Astrocyte (in vitro differentiated cells and primary cell): Measurements from ENCODE around the gene DAPP1. TPM values are rescaled to one million over a fixed set of nuclear protein-coding genes. Genes with fewer than 3 reads are reported as not detected.

Source experiments
- DNase-seq: peaks from one replicate; pipeline ENCODE4 v3.0.0-alpha.2; 2010; ENCODE audit warnings: low read depth
- FAIRE-seq: peaks from 2 replicates; lab custom pipeline; 2011; peaks lifted over from hg19 to GRCh38; lab: Jason Lieb, UNC
- H2AFZ ChIP-seq: 2 replicates; pipeline ENCODE4 v1.6.0; 2012; ENCODE audit warnings: low read depth, low read length, inconsistent platforms
- H3K27ac ChIP-seq: 2 replicates; pipeline ENCODE4 v1.5.1; 2011; ENCODE audit warnings: low read depth, low read length, inconsistent platforms
- H3K27me3 ChIP-seq: 2 replicates; pipeline ENCODE4 v1.6.0; 2011; ENCODE audit warnings: low read length, inconsistent platforms; ENCODE audit not compliant: insufficient read depth
- H3K36me3 ChIP-seq: 2 replicates; pipeline ENCODE4 v1.5.1; 2011; ENCODE audit warnings: low read length, inconsistent platforms; ENCODE audit not compliant: insufficient read depth
- H3K4me1 ChIP-seq: 2 replicates; pipeline ENCODE4 v1.5.1; 2011; ENCODE audit warnings: low read length, inconsistent platforms; ENCODE audit not compliant: insufficient read depth
- H3K4me2 ChIP-seq: 2 replicates; pipeline ENCODE4 v1.6.0; 2012; ENCODE audit warnings: low read length, inconsistent platforms
- H3K4me3 ChIP-seq: 2 replicates; pipeline ENCODE4 v1.5.1; 2011; ENCODE audit warnings: low read depth, mild to moderate bottlenecking, low read length, inconsistent platforms; ENCODE audit not compliant: insufficient read depth
- H3K79me2 ChIP-seq: 2 replicates; pipeline ENCODE4 v1.6.0; 2012; ENCODE audit warnings: mild to moderate bottlenecking, low read length, inconsistent platforms; ENCODE audit not compliant: insufficient read depth
- H3K9ac ChIP-seq: 2 replicates; pipeline ENCODE4 v1.6.0; 2012; ENCODE audit warnings: mild to moderate bottlenecking, low read length, inconsistent platforms
- H3K9me3 ChIP-seq: 2 replicates; pipeline ENCODE4 v1.5.1; 2012; ENCODE audit warnings: low read depth, mild to moderate bottlenecking, low read length, inconsistent platforms; ENCODE audit not compliant: insufficient read depth
- H4K20me1 ChIP-seq: 2 replicates; pipeline ENCODE4 v1.6.0; 2012; ENCODE audit warnings: low read length, inconsistent platforms; ENCODE audit not compliant: insufficient read depth
- H3K27ac Mint-ChIP-seq: one replicate; pipeline ENCODE4 v1.8.0; 2021; ENCODE audit warnings: mild to moderate bottlenecking, mixed read lengths; ENCODE audit not compliant: unreplicated experiment
- H3K27me3 Mint-ChIP-seq: one replicate; pipeline ENCODE4 v1.8.0; 2021; ENCODE audit warnings: low read depth, mixed read lengths; ENCODE audit not compliant: unreplicated experiment
- H3K36me3 Mint-ChIP-seq: one replicate; pipeline ENCODE4 v1.8.0; 2021; ENCODE audit warnings: low read depth, mixed read lengths; ENCODE audit not compliant: unreplicated experiment
- H3K4me1 Mint-ChIP-seq: one replicate; pipeline ENCODE4 v1.8.0; 2021; ENCODE audit warnings: low read depth, mixed read lengths; ENCODE audit not compliant: unreplicated experiment
- H3K4me3 Mint-ChIP-seq: one replicate; pipeline ENCODE4 v1.8.0; 2021; ENCODE audit warnings: mild to moderate bottlenecking, moderate library complexity, mixed read lengths; ENCODE audit not compliant: unreplicated experiment
- H3K9me3 Mint-ChIP-seq: one replicate; pipeline ENCODE4 v1.8.0; 2021; ENCODE audit warnings: mild to moderate bottlenecking, mixed read lengths; ENCODE audit not compliant: unreplicated experiment
- CTCF ChIP-seq: IDR thresholded peaks from 2 replicates; pipeline ENCODE4 v1.5.1; 2011; ENCODE audit warnings: low read depth, mild to moderate bottlenecking, inconsistent platforms, low read length, moderate library complexity; ENCODE audit not compliant: insufficient read depth
- EZH2 ChIP-seq: IDR thresholded peaks from 2 replicates; pipeline ENCODE4 v1.6.1; 2012; ENCODE audit warnings: mild to moderate bottlenecking, low read length, inconsistent platforms; ENCODE audit not compliant: insufficient read depth
- total RNA-seq: library from RNA; stranded (reverse); gene quantifications from 2 replicates; pipeline ENCODE4 v1.2.1, GENCODE V29; 2021

The DAPP1 gene
- total RNA-seq, 1 donor from 2014 or later, result 0.59 TPM

GRCh38 chr4:99847362-99847976, 30.8 kb downstream of the DAPP1 start:
- TF ChIP-seq CTCF, result no peak
- no peak for TF ChIP-seq EZH2
- Histone ChIP-seq H3K9ac (no peak overlapping the region), H3K4me1 (no peaks in the 10 kb centered on the region), H3K27me3 (no peaks in the 10 kb centered on the region), H3K27ac (no peak overlapping the region), H3K36me3 (no peaks in the 10 kb centered on the region), H2AFZ (no peak overlapping the region), H3K79me2 (no peaks in the 10 kb centered on the region), H4K20me1 (no peaks in the 10 kb centered on the region), H3K9me3 (no peaks in the 10 kb centered on the region), H3K4me3 (no peak overlapping the region), H3K4me2 (no peak overlapping the region)
- Mint-ChIP-seq H3K36me3 (no peaks in the 10 kb centered on the region), H3K27ac (no peak overlapping the region), H3K9me3 (no peaks in the 10 kb centered on the region), H3K4me3 (no peak overlapping the region), H3K4me1 (peaks cover under 1% of the 10 kb centered on the region), H3K27me3 (peaks cover 1% of the 10 kb centered on the region)
- DNase-seq, result no peak
- no peak for FAIRE-seq

GRCh38 chr4:99848591-99849001, 32.0 kb downstream of the DAPP1 start:
- Mint-ChIP-seq H3K27ac (no peak overlapping the region), H3K27me3 (peaks cover 1% of the 10 kb centered on the region), H3K9me3 (no peaks in the 10 kb centered on the region), H3K36me3 (no peaks in the 10 kb centered on the region), H3K4me3 (no peak overlapping the region), H3K4me1 (no peaks in the 10 kb centered on the region)
- H3K79me2 ChIP-seq, result no peaks in the 10 kb centered on the region
- H2AFZ ChIP-seq, result no peak overlapping the region
- FAIRE-seq (no peak), DNase-seq (no peak)
- no peaks in the 10 kb centered on the region for H3K27me3 ChIP-seq
- no peaks in the 10 kb centered on the region for H3K9me3 ChIP-seq
- H3K4me2 ChIP-seq, result no peak overlapping the region
- no peaks in the 10 kb centered on the region for H3K36me3 ChIP-seq
- H3K4me1 ChIP-seq, result no peaks in the 10 kb centered on the region
- H3K9ac ChIP-seq, result no peak overlapping the region
- no peak overlapping the region for H3K4me3 ChIP-seq
- TF ChIP-seq EZH2, result no peak
- no peak for TF ChIP-seq CTCF
- no peak overlapping the region for H3K27ac ChIP-seq
- H4K20me1 ChIP-seq, result no peaks in the 10 kb centered on the region

- Histone ChIP-seq H3K79me2 (no peaks in the 10 kb centered on the region), H3K36me3 (no peaks in the 10 kb centered on the region), H3K27ac (no peak overlapping the region), H3K27me3 (no peaks in the 10 kb centered on the region), H3K4me3 (no peak overlapping the region), H3K9ac (no peak overlapping the region), H3K9me3 (no peaks in the 10 kb centered on the region), H4K20me1 (no peaks in the 10 kb centered on the region), H2AFZ (no peak overlapping the region), H3K4me2 (no peak overlapping the region), H3K4me1 (no peaks in the 10 kb centered on the region)
- no peaks in the 10 kb centered on the region for H3K9me3 Mint-ChIP-seq
- no peak overlapping the region for H3K27ac Mint-ChIP-seq
- no peak for FAIRE-seq
- no peak overlapping the region for H3K4me3 Mint-ChIP-seq
- no peak for DNase-seq
- no peaks in the 10 kb centered on the region for H3K36me3 Mint-ChIP-seq
- peaks cover 12% of the 10 kb centered on the region for H3K4me1 Mint-ChIP-seq
- no peak for TF ChIP-seq CTCF
- TF ChIP-seq EZH2, result no peak
- peaks cover 1% of the 10 kb centered on the region for H3K27me3 Mint-ChIP-seq
These were observed 35.6 kb downstream of the DAPP1 start for GRCh38 chr4:99852199-99852749.
